Breast epithelium (tissue), 4 donors: ENCODE results near the gene FGA. TPM values are rescaled to one million over a fixed set of nuclear protein-coding genes. Genes with fewer than 3 reads are reported as not detected.

ENCODE experiments used
- DNase-seq, 2 donors: peaks; one replicate each; pipeline ENCODE4 v3.0.0-alpha.2; 2019; ENCODE audit warnings: low spot score in 2 of 2
- H3K27ac ChIP-seq, 2 donors: fragments of 200-600 bp; sonication (generic) in 1 of 2; one replicate each; pipeline ENCODE4 v1.5.1; 2016 to 2019; ENCODE audit warnings: mild to moderate bottlenecking in 1 of 2
- H3K27me3 ChIP-seq, 2 donors: fragments of 200-600 bp; sonication (generic) in 1 of 2; one replicate each; pipeline versions ENCODE4 v1.5.1 to v1.6.0; 2017 to 2019; ENCODE audit warnings: control low read depth in 1 of 2, mild to moderate bottlenecking in 1 of 2
- H3K36me3 ChIP-seq: fragments of 200-600 bp; one replicate; pipeline ENCODE4 v1.5.1; 2019
- H3K4me1 ChIP-seq, 2 donors: fragments of 200-600 bp; sonication (generic); one replicate each; pipeline ENCODE4 v1.5.1; 2016 to 2019; ENCODE audit warnings: control low read depth in 1 of 2
- H3K4me3 ChIP-seq, 3 donors: fragments of 200-600 bp; sonication (generic); 1 replicate in 2 of 3; 2 replicates in 1 of 3; pipeline ENCODE4 v1.5.1; 2016 to 2019; ENCODE audit warnings: mild to moderate bottlenecking in 3 of 3, moderate library complexity in 2 of 3
- H3K9me3 ChIP-seq, 2 donors: fragments of 200-600 bp; sonication (generic) in 1 of 2; one replicate each; pipeline ENCODE4 v1.5.1; 2016 to 2019; ENCODE audit warnings: control low read depth in 1 of 2
- POLR2A ChIP-seq: fragments of 450-650 bp; IDR thresholded peaks from one replicate; pipeline ENCODE4 v1.6.1; 2016; ENCODE audit warnings: antibody characterized with exemption, mild to moderate bottlenecking, moderate library complexity
- POLR2AphosphoS5 ChIP-seq, 3 donors: sonication (generic); formaldehyde crosslinking; IDR thresholded peaks; one replicate each; pipeline ENCODE4 v1.6.1; 2017; ENCODE audit warnings: antibody characterized with exemption in 3 of 3
- intact Hi-C: fragments of 100-400 bp; cut with DNase I; formaldehyde crosslinking; loops from one replicate; pipeline ENCODE4 v1.15.1; 2023; ENCODE audit warnings: low total_unique reads
- total RNA-seq, 3 donors: library from RNA; depleted of rRNA; stranded (reverse); fragments of >200 nt; gene quantifications; one replicate each; pipeline ENCODE4 v1.1.0, GENCODE V29; 2016
- TF ChIP-seq, protein P1 (sequence below), 3 donors: fragments of 450-650 bp; IDR thresholded peaks; one replicate each; pipeline ENCODE4 v1.5.1; 2016 to 2017; ENCODE audit warnings: antibody characterized with exemption in 3 of 3, mild to moderate bottlenecking in 3 of 3, moderate library complexity in 3 of 3

FGA gene
- total RNA-seq, 3 donors from 2014 or later, result 0.66 TPM; not detected in 2

DNA sequence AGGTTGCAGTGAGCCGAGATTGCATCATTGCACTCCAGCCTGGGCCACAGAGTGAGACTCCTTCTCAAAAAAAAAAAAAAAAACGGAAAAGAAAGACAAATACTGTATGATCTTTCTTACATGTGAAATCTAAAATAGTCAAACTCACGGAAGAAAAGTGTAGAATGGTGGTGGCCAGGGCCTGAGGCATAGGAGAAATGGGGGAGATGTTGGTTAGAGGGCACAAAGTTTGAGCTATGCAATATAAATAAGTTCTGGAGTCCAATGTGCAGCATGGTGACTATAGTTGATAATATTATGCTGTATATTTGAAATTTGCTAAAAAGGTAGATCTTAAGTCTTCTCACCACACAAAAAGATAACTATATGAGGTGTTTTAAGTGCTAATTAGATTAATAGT is 1.3 kb upstream of the FGA start:
- no peaks in the 10 kb centered on the region for H3K36me3 ChIP-seq
- TF ChIP-seq POLR2A (no peak), POLR2AphosphoS5 (IDR thresholded peaks at IDR 0.05) (no peak)
- TF ChIP-seq, protein P1, sequence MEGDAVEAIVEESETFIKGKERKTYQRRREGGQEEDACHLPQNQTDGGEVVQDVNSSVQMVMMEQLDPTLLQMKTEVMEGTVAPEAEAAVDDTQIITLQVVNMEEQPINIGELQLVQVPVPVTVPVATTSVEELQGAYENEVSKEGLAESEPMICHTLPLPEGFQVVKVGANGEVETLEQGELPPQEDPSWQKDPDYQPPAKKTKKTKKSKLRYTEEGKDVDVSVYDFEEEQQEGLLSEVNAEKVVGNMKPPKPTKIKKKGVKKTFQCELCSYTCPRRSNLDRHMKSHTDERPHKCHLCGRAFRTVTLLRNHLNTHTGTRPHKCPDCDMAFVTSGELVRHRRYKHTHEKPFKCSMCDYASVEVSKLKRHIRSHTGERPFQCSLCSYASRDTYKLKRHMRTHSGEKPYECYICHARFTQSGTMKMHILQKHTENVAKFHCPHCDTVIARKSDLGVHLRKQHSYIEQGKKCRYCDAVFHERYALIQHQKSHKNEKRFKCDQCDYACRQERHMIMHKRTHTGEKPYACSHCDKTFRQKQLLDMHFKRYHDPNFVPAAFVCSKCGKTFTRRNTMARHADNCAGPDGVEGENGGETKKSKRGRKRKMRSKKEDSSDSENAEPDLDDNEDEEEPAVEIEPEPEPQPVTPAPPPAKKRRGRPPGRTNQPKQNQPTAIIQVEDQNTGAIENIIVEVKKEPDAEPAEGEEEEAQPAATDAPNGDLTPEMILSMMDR (IDR thresholded peaks at IDR 0.05), result no peak
- H3K27ac ChIP-seq, result no peak overlapping the region
- intact Hi-C loops, result loop anchor here (10.0 kb wide), 1 partner anchor 293 kb away; no protein-coding TSS in a partner anchor
- no peak for DNase-seq
- no peaks in the 10 kb centered on the region for H3K9me3 ChIP-seq
- no peaks in the 10 kb centered on the region for H3K27me3 ChIP-seq
- no peaks in the 10 kb centered on the region for H3K4me1 ChIP-seq
- no peak overlapping the region for H3K4me3 ChIP-seq

DNA sequence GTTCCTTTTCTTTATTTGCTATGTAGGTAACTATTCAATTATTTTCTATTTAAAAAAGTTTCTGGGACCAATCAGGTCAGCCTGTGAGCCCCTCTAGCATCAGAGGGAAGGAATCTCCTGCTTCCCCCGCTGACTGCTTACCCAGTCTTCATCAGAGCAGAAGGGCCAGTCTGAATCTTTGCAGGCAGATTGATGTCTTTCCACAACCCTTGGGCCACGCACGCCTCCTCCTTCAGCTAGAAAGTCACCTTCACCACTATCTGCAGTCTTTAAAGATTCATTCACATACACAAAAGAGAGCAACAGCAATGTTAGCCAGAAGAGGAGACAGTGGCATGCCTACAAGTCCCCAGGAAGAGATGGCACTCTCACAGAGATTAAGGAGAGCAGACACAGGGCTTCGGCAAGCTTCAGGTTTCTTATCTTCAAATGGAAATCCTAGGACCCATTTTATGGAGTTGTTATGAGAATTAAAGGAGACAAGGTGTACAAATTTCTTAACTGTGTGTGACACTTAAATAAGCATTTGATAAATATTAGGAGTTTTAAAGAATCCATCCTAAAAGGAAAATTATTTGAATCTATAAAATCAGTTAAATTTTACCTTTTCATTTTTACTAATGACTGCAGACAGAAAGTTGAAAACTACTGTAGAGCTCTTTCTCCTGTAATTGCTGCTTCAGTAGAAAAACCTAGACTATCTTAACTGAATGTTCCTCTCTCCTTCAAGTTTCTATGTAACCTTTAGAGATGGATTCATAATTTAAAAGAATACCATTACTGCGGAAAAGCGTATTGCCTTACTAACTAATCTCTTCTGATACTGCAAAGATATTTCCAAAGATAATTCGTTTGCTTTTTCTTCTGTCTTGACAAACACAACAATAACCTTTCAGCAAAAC is 995 bp downstream of the FGA start:
- no peak for DNase-seq
- no peak for TF ChIP-seq POLR2AphosphoS5 (IDR thresholded peaks at IDR 0.05)
- no peak for TF ChIP-seq POLR2A
- TF ChIP-seq, protein P1 (IDR thresholded peaks at IDR 0.05), result no peak
- intact Hi-C loops, result loop anchor here (10.0 kb wide), 1 partner anchor 295 kb away; no protein-coding TSS in a partner anchor
- Histone ChIP-seq H3K9me3 (no peaks in the 10 kb centered on the region), H3K27ac (no peak overlapping the region), H3K4me1 (no peaks in the 10 kb centered on the region), H3K36me3 (no peaks in the 10 kb centered on the region), H3K27me3 (no peaks in the 10 kb centered on the region), H3K4me3 (no peak overlapping the region)

DNA sequence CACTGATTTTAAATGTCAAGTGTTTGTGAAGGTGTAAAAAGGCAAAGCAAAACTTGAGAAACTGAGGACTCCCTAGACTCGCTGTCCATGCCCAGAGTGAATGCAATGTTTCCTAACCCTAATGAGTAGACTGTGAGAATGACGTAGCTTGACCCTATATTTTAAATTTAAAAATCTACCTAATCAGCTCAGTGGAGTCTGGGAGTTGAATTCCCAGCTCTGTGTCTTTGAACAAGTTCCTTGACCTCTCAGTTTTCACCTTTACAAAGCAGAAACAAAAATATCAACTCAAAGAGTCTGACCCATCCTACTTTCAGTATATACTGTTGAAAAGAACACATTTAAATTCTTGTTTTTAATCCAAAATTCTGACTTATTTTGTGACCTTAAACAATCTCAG is 2.3 kb downstream of the FGA start:
- intact Hi-C loops, result no loop called here
- H3K27ac ChIP-seq, result no peak overlapping the region
- no peak overlapping the region for H3K4me3 ChIP-seq
- no peaks in the 10 kb centered on the region for H3K9me3 ChIP-seq
- no peak for TF ChIP-seq POLR2A
- TF ChIP-seq, protein P1 (IDR thresholded peaks at IDR 0.05), result no peak
- TF ChIP-seq POLR2AphosphoS5 (IDR thresholded peaks at IDR 0.05), result no peak
- no peaks in the 10 kb centered on the region for H3K36me3 ChIP-seq
- H3K4me1 ChIP-seq, result no peaks in the 10 kb centered on the region
- H3K27me3 ChIP-seq, result no peaks in the 10 kb centered on the region
- DNase-seq, result no peak

DNA sequence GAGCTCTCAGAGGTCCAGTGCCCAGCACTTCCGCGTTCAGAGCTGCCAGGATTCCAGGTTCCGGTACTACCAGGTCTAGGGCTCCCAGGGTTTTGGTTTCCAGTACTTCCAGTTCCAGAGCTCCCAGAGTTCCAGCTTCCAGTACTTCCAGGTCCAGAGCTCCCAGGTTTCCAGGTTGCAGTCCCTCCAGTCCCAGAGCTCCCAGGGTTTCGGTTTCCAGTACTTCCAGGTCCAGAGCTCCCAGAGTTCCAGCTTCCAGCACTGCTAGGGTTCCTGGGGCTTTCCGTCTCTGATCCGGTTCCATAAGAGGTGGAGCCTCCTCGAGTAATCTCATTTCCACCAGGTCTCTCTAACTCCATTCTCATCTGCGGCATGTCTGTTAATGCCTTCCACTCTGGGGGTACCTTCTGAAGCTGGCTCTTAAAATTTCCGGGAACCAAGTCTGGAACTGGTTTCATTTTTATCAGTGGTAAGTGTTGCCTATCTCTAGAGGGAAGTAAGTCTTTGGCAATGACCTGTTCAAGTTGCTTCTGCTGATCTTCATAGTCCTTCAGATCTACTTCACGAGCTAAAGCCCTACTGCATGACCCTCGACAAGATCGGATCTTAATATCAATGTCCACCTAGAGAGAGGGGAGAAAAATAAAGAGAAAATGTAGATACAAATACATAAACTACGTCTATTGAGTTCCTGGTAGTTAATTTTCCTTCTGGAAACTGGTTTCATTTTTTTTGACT is 4.1 kb downstream of the FGA start:
- Histone ChIP-seq H3K27me3 (no peaks in the 10 kb centered on the region), H3K4me1 (no peaks in the 10 kb centered on the region), H3K36me3 (no peaks in the 10 kb centered on the region), H3K9me3 (no peaks in the 10 kb centered on the region), H3K4me3 (no peak overlapping the region), H3K27ac (no peak overlapping the region)
- TF ChIP-seq, protein P1 (IDR thresholded peaks at IDR 0.05), result no peak
- no peak for DNase-seq
- intact Hi-C loops, result no loop called here
